Caco-2 (cell line): ENCODE measurements around the gene IGFBP1. TPM values are rescaled to one million over a fixed set of nuclear protein-coding genes. Genes with fewer than 3 reads are reported as not detected.

Experiments used
- BruUV-seq: library from RNA; stranded (reverse); fragments of 400-500 nt; replicated peaks from 2 replicates; lab custom pipeline; 2021; lab: Mats Ljungman, UMichigan
- CTCF ChIA-PET: fragments of 300-600 bp; sonication (Branson Sonifier 250); formaldehyde crosslinking; loops from one replicate; lab custom pipeline; 2022; ENCODE audit warnings: antibody characterized with exemption; lab: Charles Lee
- POLR2A ChIA-PET: fragments of 300-600 bp; sonication (Branson Sonifier 250); formaldehyde crosslinking; loops from one replicate; lab custom pipeline; 2022; ENCODE audit warnings: antibody characterized with exemption; lab: Charles Lee
- DNase-seq, 2 experiments: peaks; one replicate each; pipeline versions ENCODE4 v3.0.0 to v3.0.0-alpha.2; 2020 to 2022
- H3K27me3 ChIP-seq: replicated peaks from 2 replicates; pipeline ENCODE4 v1.6.0; 2011; ENCODE audit warnings: low read length; ENCODE audit not compliant: control insufficient read depth, insufficient read depth
- H3K36me3 ChIP-seq: 2 replicates; pipeline ENCODE4 v1.5.1; 2011; ENCODE audit warnings: low read length; ENCODE audit not compliant: control insufficient read depth, insufficient read depth
- H3K4me1 ChIP-seq: fragments of 250-450 bp; sonication (Bioruptor Pico); 2 replicates; pipeline ENCODE4 v1.5.1; 2020; ENCODE audit warnings: mild to moderate bottlenecking
- H3K4me3 ChIP-seq: 2 replicates; pipeline ENCODE4 v1.5.1; 2011; ENCODE audit warnings: low read depth, mild to moderate bottlenecking, control low read depth, low read length
- H3K9me3 ChIP-seq: fragments of 250-450 bp; sonication (Bioruptor Pico); 2 replicates; pipeline ENCODE4 v1.5.1; 2020; ENCODE audit warnings: mild to moderate bottlenecking, moderate library complexity
- H3K27ac Mint-ChIP-seq: one replicate; pipeline ENCODE4 v1.8.0; 2022; ENCODE audit warnings: mixed read lengths; ENCODE audit not compliant: unreplicated experiment
- H3K27me3 Mint-ChIP-seq: one replicate; pipeline ENCODE4 v1.8.0; 2022; ENCODE audit warnings: mixed read lengths; ENCODE audit not compliant: insufficient read depth, unreplicated experiment
- H3K36me3 Mint-ChIP-seq: one replicate; pipeline ENCODE4 v1.8.0; 2022; ENCODE audit warnings: mild to moderate bottlenecking, mixed read lengths; ENCODE audit not compliant: insufficient read depth, unreplicated experiment
- H3K4me1 Mint-ChIP-seq: one replicate; pipeline ENCODE4 v1.8.0; 2022; ENCODE audit warnings: low read depth, mixed read lengths; ENCODE audit not compliant: unreplicated experiment
- H3K4me3 Mint-ChIP-seq: one replicate; pipeline ENCODE4 v1.8.0; 2022; ENCODE audit warnings: mild to moderate bottlenecking, moderate library complexity, mixed read lengths; ENCODE audit not compliant: unreplicated experiment
- H3K9me3 Mint-ChIP-seq: one replicate; pipeline ENCODE4 v1.8.0; 2022; ENCODE audit warnings: mixed read lengths; ENCODE audit not compliant: unreplicated experiment
- intact Hi-C: fragments of 100-400 bp; cut with micrococcal nuclease; formaldehyde crosslinking; loops from one replicate; pipeline ENCODE4 v1.10.0; 2022; ENCODE audit not compliant: unreplicated experiment
- total RNA-seq: library from RNA; stranded (reverse); gene quantifications from 2 replicates; pipeline ENCODE4 v1.2.3, GENCODE V29; 2022
- TF ChIP-seq, protein P1 (sequence below), 2 experiments: fragments of 200-600 bp in 1 of 2; IDR thresholded peaks; 1 replicate in 1 of 2; 2 replicates in 1 of 2; pipeline versions ENCODE4 v1.5.1 to v1.8.0; 2011 to 2022; ENCODE audit warnings: antibody characterized with exemption in 1 of 2, control low read depth in 1 of 2, inconsistent platforms in 1 of 2, low read depth in 1 of 2, low read length in 1 of 2, mild to moderate bottlenecking in 1 of 2, moderate library complexity in 1 of 2; ENCODE audit not compliant: insufficient read depth in 1 of 2, severe bottlenecking in 1 of 2, unreplicated experiment in 1 of 2

The IGFBP1 gene
- total RNA-seq, 1 experiment from 2014 or later, result not detected

DNA sequence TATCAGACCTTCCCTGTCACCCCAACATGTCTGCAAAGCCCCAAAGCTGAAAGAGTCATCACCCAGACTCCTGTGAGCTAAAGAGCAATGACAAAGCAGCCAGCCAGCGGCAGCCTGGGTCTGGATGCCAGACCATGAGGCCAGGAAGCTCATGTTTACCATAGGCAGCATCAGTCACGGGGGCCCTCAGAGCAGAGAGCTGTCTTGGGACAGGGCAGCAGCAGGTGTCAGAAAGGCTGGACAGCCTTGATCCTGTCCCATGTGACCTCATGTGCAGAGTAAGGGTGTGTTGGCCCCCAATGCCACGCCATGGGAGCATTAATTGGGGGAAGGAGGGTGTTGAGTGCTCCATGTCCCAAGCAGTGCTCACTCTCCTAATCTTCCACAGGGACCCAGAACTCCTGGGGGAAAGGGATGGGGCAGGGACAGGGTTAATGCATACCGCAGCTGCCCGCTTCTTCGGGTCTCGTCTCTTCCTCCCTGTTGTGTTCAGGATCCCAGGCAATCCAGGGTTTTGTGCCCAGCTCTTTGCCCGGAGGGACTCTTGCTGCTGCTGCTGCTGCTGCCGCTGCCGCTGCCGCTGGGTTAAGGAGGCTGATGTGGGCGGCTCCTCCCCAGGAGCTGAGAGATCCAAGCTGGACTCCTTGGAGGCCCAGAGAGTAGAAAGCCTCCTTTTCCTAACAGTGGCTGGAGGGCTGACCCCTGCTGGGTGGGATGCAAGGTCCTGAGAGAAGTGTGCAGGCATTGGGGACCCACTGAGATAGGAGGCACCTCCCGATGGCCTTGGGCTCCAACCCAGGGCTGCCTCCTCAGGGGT lies 22.5 kb upstream of the IGFBP1 start:
- Histone ChIP-seq H3K4me3 (no peak overlapping the region), H3K9me3 (no peaks in the 10 kb centered on the region), H3K36me3 (no peaks in the 10 kb centered on the region), H3K27me3 (no peaks in the 10 kb centered on the region; the same call in none of the 2 replicates), H3K4me1 (no peaks in the 10 kb centered on the region)
- BruUV-seq, result no TSS peak
- Mint-ChIP-seq H3K4me1 (no peaks in the 10 kb centered on the region), H3K9me3 (no peaks in the 10 kb centered on the region), H3K27me3 (peaks cover 14% of the 10 kb centered on the region), H3K4me3 (no peak overlapping the region), H3K36me3 (no peaks in the 10 kb centered on the region), H3K27ac (no peak overlapping the region)
- ChIA-PET POLR2A (no interaction called here), CTCF (no interaction called here)
- no peak for DNase-seq
- TF ChIP-seq, protein P1, sequence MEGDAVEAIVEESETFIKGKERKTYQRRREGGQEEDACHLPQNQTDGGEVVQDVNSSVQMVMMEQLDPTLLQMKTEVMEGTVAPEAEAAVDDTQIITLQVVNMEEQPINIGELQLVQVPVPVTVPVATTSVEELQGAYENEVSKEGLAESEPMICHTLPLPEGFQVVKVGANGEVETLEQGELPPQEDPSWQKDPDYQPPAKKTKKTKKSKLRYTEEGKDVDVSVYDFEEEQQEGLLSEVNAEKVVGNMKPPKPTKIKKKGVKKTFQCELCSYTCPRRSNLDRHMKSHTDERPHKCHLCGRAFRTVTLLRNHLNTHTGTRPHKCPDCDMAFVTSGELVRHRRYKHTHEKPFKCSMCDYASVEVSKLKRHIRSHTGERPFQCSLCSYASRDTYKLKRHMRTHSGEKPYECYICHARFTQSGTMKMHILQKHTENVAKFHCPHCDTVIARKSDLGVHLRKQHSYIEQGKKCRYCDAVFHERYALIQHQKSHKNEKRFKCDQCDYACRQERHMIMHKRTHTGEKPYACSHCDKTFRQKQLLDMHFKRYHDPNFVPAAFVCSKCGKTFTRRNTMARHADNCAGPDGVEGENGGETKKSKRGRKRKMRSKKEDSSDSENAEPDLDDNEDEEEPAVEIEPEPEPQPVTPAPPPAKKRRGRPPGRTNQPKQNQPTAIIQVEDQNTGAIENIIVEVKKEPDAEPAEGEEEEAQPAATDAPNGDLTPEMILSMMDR (IDR thresholded peaks at IDR 0.05; ENCODE audit: insufficient read depth in 1 of 2, low read depth in 1 of 2, low read length in 1 of 2, severe bottlenecking in 1 of 2, unreplicated experiment in 1 of 2), result no peak
- intact Hi-C loops, result no loop called here

DNA sequence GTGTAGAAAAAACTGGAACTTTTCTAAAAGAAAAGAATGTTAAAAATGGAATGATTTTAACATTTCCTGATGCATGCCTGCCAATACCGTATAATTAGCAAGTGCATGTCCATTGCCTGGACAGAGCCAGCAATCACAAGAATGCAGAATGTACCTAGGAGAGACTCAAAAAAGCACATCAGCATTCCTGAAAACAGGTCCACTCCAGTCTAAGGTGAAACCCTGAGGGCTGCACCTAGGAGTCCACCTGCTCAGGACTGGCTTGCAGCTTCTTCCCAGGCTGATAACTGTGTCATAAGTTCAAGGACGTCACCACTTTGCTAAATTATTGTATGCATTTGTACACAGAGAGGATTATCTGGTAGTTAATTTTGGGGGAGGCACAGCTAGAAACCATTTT lies 20.8 kb upstream of the IGFBP1 start:
- Histone ChIP-seq H3K27me3 (no peaks in the 10 kb centered on the region; the same call in none of the 2 replicates), H3K9me3 (no peaks in the 10 kb centered on the region), H3K4me1 (no peaks in the 10 kb centered on the region), H3K4me3 (no peak overlapping the region), H3K36me3 (no peaks in the 10 kb centered on the region)
- Mint-ChIP-seq H3K9me3 (no peaks in the 10 kb centered on the region), H3K27me3 (peaks cover 14% of the 10 kb centered on the region), H3K27ac (no peak overlapping the region), H3K4me1 (no peaks in the 10 kb centered on the region), H3K36me3 (no peaks in the 10 kb centered on the region), H3K4me3 (no peak overlapping the region)
- ChIA-PET CTCF (no interaction called here), POLR2A (no interaction called here)
- no TSS peak for BruUV-seq
- no peak for DNase-seq
- TF ChIP-seq, protein P1 (IDR thresholded peaks at IDR 0.05; ENCODE audit: insufficient read depth in 1 of 2, low read depth in 1 of 2, low read length in 1 of 2, severe bottlenecking in 1 of 2, unreplicated experiment in 1 of 2), result no peak
- intact Hi-C loops, result no loop called here

DNA sequence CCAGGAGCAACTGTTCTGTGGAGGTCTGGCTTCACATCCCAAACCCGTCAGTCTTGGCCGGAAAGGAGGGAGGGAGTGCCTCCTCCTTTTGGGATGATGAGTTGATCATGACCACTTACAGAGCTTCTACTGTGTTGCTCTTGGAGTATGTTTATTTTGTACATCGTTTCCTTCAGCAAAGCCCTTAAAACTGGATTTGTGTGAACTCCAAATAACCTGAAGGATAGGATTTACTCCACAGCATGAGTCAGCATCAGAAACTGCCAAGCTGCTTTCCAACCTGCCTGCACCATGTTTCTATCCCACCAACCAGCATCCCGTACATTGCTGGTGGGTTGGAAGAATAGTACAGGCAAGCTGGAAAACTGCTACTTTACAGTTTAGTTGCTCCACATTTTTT lies 18.9 kb upstream of the IGFBP1 start:
- no peaks in the 10 kb centered on the region; the same call in 1 of the 2 replicates for H3K27me3 ChIP-seq
- H3K36me3 Mint-ChIP-seq, result no peaks in the 10 kb centered on the region
- no peaks in the 10 kb centered on the region for H3K36me3 ChIP-seq
- POLR2A ChIA-PET, result no interaction called here
- H3K4me1 Mint-ChIP-seq, result no peaks in the 10 kb centered on the region
- BruUV-seq, result no TSS peak
- TF ChIP-seq, protein P1 (IDR thresholded peaks at IDR 0.05; ENCODE audit: insufficient read depth in 1 of 2, low read depth in 1 of 2, low read length in 1 of 2, severe bottlenecking in 1 of 2, unreplicated experiment in 1 of 2), result no peak
- no peaks in the 10 kb centered on the region for H3K9me3 Mint-ChIP-seq
- H3K9me3 ChIP-seq, result no peaks in the 10 kb centered on the region
- CTCF ChIA-PET, result no interaction called here
- H3K27ac Mint-ChIP-seq, result no peak overlapping the region
- intact Hi-C loops, result no loop called here
- no peaks in the 10 kb centered on the region for H3K4me1 ChIP-seq
- H3K4me3 ChIP-seq, result no peak overlapping the region
- peaks cover 7% of the 10 kb centered on the region for H3K27me3 Mint-ChIP-seq
- DNase-seq, result no peak
- H3K4me3 Mint-ChIP-seq, result no peak overlapping the region
